GM21576 (cell line): Measurements from ENCODE around the gene MEGF6.

Experiments used
- ATAC-seq: cut with Tn5 transposase; IDR thresholded peaks from one replicate; pipeline ENCODE4 v1.9.1; 2021; ENCODE audit warnings: mild to moderate bottlenecking, moderate library complexity; ENCODE audit not compliant: unreplicated experiment

MEGF6 gene

DNA sequence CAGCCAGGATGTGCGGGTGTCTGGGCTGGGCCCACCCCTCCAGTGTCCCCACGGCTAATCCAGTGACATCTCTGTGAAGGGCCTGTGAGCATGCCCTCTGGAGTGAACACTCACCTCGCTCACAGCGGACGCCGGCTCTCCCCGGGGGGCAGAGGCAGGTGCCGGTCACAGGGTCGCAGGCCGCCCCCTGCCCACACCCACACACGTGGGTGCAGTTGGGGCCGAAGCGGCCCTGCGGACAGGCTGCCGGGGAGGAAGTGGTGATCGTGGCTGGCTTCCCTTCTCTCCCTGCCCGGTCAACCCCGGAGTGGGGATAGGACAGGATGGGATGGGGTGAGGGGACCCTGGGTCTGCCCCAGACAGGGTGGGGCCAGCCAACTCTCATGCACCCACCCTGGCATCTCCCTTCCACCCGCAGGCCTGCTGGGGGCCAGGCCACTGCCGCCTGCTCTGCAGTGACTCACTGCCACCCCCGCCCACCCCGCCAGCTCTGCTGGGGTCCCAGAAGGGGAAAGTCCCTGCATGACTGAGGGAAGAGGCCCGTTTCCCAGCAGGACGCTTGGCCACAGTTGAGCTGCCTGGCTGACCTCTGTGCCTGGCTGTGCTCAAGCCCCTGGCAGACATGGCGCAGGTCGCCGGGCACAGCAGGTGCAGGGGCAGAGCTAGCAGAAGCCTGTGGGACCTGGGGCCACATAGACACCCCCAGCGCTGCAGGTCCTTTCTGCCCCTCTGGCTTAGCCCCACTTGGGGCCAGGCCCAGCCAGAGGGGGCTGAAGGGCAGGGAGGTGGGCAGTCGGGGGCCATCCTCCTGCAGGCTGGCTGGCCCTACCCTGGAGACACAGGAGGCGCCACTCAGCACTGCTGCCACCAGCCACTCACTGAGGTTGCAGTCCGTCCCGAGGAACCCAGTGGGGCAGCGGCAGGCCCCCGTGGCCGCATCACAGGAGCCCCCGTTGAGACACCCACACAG lies 115.2 kb downstream of the MEGF6 start:
- ATAC-seq = no peak

- no peak for ATAC-seq
Observed at GRCh38 chr1:3494321-3495308, 116.7 kb downstream of the MEGF6 start.

DNA sequence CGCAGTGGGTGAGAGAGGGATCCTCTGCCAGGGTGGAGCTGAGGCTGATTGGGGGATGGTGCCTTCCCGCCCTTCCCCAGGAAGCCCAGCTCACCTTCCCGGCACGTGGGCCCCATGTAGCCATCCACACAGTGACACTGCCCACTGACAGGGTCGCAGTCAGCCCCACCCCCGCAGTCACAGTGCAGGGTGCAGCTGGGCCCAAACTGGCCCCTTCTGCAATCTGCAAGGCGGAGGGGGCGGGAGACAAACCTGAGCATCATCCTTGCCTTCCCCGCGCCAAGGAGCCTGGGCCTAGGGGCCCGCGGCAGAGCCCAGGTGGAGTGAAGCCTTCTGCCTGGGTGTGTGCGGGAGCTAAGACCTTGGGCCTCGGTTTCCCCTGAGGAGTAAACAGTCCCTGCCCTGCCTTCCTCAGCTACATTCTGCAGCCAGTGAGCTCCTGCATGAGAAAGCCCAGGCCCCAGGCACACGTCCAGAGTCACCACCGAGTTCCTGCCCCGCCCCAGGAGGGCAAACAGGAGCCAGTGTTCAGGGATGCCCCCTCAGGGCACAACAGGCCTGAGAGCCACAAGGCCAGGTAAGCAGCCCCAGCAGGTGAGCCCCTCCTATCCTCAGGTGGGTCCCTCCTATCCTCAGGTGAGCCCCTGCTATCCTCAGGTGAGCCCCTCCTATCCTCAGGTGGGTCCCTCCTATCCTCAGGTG lies 118.6 kb downstream of the MEGF6 start:
- ATAC-seq = no peak

GRCh38 chr1:3491291-3492246 lies 119.7 kb downstream of the MEGF6 start:
- no peak for ATAC-seq

DNA sequence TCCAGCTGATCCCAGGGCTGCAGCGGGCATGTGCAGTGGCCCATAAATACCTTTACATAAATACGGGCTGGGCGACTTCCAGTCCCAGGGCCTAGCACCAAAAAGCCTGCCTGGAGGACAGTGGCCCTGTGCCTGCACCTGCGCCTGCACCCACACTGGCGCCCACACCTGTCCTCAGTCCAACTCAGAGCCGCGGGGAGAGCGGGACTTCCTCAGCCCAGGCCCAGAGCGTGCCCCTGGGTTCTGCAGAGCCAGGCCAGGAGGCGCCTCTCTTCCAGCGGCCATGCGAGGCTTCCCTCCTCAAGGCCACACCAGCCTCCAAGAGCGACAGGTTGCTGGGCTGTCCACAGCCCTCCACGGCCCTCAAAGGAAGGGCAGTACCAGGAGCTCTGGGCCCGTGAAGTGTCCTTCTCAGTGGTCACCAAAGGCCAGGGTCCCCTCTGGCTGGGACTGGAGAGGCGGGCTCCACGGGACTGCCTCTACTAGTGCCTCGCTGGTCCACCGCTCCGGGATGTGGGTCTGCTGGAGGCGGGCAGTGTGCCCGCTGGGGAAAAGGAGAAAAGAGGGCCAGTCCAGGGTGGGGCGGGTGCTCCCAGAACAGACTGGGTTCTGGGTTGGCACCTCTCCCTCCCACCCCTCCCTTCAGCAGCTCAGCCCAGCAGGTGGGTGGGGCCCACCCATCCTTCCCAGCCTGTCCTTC lies 121.1 kb downstream of the MEGF6 start:
- ATAC-seq = no peak

- ATAC-seq = no peak
Observed at GRCh38 chr1:3488432-3488831, 122.9 kb downstream of the MEGF6 start.

DNA sequence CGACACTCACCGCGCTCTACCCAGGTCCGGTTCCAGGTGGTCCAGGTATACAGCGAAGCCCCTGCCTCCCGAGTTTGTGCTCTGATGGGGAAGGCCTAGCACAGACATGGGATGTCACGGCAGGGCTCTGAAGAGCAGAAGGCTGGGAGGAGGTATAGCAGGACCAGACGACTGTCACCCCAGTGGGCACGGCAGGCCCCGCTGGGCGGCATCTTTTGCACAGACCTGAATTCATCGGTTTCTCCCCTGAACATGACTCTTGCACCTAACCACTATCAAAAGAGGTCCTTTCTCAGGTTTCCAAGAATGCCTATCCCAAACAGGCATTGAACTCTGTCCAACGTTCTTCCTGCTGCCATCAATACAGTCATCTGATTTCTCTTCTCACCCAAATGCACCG lies 126.3 kb downstream of the MEGF6 start:
- no peak for ATAC-seq

- no peak for ATAC-seq
Observed at GRCh38 chr1:3483801-3484444, 127.4 kb downstream of the MEGF6 start.

GRCh38 chr1:3483380-3483779 lies 127.9 kb downstream of the MEGF6 start:
- ATAC-seq = no peak

DNA sequence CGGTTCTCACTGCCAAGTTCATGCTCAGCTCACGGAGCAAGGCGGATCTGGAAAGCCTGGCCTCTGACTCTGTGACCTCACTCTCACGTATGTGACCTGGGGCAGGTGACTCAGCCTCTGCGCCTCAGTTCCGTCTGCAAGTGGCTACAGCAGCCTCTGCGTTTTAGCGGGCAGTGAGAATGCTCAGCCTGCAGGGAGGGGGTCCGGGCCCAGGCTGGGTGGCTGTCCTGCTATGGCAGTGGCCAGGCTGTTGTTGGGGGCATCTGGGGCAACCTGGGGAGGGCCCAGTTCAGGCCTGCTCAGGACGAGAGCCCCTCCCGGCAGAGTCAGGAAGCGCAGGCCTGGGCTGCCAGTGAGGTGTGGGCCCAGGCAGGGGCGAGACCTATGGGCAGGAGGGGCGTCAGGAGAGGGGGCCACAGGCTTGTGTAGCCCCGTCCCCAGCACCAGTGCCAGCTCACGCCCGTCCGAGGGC lies 128.9 kb downstream of the MEGF6 start:
- ATAC-seq = no peak

DNA sequence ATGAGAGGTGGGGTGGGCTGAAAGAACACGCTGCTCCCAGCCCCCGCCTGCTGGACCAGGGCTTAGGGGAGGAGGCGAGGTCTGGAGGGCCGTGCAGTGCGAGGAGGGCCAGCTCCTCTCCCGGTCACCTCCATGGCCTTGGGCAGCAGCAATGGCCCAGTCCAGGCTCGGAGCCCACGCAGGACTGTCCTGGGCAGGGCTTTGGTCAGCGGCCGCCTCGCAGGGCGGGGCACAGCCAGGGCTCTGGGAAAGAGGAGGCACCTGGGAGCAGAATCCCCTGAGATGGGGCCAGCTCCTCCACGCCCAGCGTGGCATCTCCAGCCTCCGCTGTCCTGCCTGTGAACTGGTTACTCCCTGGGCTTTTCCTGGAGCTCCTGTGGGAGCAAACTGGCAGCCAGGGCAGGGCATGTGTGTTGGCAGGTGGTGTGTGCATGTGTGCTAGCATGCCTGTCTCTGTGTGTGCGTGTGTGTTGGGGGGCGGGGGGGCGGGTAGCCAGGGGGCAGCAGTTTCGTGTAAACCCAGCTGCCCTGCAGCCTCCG lies 129.4 kb downstream of the MEGF6 start:
- no peak for ATAC-seq

DNA sequence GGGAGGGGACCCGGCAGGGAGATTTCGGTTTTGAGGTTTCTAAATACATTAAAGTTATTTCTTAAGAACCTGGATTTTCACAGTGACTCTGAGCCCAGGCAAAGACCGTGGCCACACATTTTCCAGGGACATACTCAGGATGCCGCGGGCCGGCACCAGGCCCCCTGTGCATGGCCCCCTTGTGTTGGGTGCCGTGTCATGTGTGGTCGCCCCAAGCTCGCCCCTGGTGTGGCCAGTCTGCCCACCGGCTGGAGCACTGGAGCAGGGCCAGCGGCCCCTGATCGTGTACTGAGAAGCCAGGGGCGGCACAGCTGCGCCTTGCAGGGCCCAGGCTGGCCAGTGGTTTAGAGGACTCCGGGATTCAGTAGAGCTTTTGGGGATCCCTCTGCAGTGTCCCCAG lies 130.3 kb downstream of the MEGF6 start:
- no peak for ATAC-seq

DNA sequence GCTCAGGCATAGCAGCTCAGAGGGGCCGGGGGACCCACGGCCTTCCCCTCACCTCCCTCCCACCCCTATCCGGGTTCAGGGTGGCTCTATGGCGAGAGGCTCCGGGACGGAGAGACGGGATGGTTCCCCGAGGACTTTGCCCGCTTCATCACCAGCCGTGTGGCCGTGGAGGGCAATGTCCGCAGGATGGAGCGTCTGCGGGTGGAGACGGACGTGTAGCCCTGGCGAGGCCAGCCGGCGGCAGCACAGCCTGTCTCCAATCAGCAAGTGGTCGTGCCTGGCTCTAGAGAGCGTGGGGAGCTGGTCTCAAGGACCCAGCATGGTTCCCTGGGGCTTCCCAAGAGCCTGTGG lies 131.0 kb downstream of the MEGF6 start:
- no peak for ATAC-seq

DNA sequence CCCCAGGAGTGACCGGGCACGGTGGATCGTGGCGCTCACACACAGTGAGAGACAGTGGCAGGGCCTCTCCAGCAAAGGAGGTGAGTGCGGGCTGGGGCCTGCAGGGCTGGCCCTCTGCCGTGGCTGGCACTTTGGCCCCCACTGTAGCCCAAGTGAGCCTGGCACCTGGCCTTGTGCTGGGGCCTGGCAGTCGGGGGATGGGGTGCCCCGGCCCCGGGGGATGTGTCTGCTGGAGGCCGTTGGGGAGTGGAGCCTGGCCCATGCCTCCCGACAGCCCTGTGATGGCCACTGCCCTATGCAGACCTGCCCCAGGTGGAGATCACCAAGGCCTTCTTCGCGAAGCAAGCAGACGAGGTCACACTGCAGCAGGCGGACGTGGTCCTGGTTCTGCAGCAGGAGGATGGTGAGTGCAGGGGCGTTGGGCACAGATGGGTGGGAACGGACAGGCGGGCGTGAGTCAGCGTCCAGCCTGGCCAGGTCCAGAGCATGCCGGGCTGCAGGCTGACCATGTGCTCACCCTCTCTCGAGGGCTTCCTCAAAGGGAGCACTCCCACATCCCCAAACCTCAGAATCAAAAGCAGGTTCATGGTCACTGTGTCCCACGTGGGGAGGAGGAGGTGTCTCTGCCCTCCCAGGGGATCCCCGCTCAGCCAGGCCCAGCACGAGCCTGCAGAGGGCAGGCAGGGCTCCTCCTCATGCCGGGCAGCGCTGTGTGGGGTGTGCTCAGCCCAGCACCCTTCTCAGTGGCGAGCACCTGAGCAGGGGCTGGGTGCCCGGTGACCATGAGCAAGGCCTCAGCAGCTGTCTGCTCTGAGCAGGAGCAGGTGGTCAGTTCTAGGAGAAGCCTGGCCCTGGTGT lies 131.6 kb downstream of the MEGF6 start:
- no peak for ATAC-seq

- no peak for ATAC-seq
Observed at GRCh38 chr1:3478187-3478586, 133.1 kb downstream of the MEGF6 start.

- no peak for ATAC-seq
Observed at GRCh38 chr1:3477241-3477995, 133.9 kb downstream of the MEGF6 start.

DNA sequence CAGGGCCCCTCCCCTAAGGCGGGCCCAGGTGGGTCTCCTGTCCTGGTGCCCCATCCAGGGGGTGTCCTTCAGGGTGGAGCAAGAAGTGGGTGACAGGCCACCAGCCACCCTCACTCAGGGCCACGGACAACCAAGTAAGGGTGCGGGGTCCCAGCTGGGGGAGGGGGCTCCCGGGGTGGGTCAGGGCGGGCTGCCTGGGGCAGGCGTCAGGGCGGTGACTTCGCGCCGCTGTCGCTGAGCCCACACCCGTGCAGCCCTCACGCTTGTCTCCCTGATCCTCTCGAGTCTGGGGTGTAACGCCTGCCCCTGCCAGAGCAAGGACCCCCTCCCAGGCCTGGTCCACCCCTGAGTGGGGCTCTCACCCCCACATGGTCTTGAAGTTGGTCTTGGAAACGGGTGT lies 134.6 kb downstream of the MEGF6 start:
- ATAC-seq = no peak
